ENCODE measurements around the gene SPAG7.
A peak's percentile ranks its signal among the peaks of the same experiment; 100 is the strongest.

SPAG7 gene

DNA sequence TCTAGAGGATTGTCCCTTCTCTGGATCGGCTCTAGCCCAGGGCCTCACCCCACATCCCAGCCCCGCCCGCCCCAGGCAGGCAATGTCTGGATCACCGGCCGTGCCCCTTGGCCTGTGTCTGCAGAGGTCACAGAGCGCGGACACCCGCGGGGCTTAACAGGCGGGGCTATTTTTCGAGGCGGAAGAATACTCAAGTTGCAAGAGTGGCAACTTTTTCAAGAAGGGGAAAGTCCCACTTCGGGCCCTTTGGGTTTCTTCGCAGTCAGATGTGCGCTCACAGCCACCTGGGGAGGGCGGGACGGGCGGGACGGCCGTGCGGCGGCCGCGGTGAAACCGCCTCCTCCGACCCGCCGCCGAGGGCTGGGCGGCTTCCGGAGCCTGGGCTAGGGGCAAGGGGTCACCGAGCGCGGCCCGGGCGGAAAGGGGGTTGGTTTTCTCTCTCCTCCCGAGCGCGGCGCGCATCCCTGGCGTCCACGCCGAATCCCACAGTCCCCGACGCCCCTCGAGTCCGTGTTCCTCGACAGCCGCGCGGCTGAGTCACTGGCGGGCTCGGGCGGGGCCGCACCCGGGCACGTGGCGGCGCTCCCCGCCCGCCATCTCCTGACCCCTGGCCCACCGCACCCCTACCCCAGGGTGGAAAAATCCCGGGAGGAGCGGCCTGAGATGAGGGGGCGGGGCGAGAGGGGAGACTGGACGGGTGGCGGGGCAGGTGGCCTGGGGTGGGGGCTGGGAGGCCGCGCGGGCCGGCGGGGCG, 18.1 kb downstream of the SPAG7 start:
- no peak for FAIRE-seq

DNA sequence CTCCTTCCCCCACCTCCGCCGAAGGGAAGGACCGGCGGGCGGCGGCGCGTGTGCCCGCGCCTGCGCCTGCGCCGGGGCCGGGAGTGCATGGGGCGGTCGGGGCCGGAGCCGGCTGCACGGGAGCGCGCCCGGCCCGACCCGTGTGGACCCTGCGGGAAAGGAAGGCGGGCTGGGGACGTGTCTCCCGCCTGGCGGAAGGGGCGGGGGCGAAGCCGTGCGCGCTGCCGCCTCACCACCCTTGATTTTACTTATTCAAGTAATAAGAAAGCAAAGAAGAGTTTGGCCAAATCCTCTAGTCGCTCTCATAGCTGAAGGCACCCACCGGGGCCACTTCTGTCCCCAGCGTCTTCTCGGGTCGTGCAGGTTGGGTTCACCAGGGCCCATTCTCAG, 18.7 kb downstream of the SPAG7 start:
- FAIRE-seq, result no peak

DNA sequence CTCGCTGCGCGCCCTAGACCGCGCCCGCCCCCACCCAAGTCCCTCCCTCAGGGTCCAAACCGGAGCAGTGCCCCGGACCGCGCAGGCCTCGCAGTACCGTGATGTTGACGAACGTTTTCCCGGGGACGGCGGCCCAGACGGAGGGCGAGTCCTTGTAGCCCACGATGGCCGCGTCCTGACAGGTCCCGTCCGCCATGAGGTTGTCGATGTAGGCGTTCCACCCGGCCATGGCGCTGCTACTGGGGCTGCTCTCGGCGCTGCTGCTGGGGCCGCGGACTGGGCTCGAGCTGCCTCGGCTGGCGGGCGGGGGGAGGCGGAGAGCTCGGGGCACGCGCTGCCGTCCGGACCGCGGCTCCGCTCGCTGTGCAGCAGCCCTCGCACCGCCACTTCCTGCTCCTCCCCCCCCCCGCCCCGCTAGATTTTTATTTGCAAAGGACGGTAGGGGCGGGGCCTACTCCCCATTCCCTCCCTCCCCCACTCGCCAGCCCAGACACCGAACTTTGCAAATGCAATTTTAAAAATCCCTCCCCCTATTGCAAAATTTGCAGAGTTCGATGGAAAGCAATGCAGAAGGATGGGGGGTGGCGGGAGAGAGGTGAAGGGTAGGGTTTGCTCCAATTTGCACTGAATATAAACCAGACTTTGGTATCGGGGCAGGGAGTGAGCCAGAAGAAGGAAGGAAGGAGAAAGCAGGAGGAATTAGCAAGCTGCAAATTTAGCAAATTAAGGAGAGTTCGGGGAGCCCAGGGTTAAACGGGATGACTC, 19.3 kb downstream of the SPAG7 start, which contains the start of gene PFN1:
TSS of gene PFN1 (minus strand) at position 365 of the 765 bp plus-strand sequence. CDS start at position 229, 136 bp downstream.
- no peak for FAIRE-seq

DNA sequence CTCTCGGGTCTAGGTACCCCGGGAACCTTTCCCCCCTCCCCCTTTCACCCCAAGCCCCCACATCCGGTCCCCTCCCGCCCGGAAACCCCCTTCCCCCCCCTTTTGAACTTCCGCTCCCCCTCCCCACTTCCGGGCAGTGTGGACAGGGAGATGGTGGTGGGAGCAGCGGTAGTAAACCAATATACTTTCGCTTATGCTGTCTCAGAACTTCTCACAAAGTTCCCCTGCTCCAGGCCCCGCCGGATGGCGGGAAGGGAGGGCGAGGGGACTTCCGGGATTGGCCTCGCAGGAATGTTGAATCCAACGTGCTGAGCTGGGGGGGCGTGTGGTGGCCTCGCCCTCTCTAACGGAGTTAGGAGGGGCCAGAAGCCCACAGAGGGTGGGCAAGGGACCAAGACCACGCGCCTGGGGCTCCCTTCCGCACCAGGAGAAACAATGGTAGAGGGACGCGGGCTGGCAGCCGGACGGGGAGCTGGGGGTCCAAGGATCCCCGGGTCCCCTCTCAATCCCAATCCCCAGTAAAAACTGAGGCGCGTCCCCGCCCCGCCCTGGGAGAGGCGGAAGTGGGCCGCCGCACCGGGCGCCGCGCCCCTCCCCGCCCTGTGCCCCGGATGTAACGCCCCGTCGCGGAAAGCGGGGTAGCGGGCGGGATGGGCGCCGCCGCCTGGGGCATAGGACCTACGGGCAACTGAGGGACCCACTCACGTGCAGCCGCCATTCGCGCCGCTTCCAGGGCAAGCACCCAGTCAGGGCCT, 20.0 kb downstream of the SPAG7 start:
- no peak for FAIRE-seq

- FAIRE-seq, result no peak
Observed at GRCh38 chr17:4947010-4947410, 20.6 kb downstream of the SPAG7 start.

DNA sequence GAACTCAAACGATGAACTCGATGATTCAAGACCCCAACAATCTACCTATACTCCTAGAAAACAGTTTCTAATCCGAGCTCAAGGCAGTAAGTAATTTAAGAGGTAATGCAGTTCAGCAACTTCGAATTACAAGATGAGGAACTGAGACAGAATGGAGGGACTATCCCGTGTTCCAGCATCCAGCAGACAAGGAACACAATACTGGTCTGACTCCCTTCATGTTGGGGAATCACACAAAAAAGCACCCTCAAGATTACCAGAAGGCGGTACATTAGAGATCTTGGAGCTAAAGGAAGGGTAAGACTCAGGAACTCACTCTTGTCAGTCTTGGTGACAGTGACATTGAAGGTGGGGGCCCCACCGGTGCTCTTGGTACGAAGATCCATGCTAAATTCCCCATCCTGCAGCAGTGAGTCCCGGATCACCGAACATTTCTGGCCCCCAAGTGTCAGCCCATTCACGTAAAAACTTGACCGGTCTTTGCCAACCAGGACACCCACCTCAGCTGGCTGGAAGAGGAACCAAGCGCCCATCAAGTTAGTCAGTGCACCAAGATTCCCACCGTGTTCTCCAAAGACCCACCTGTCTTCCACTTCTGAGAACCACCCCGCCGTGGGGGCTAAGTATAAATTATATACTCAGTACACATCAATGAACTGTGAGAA, 21.2 kb downstream of the SPAG7 start:
- FAIRE-seq, result no peak

- FAIRE-seq, result no peak
Observed at GRCh38 chr17:4945944-4946280, 21.7 kb downstream of the SPAG7 start.

DNA sequence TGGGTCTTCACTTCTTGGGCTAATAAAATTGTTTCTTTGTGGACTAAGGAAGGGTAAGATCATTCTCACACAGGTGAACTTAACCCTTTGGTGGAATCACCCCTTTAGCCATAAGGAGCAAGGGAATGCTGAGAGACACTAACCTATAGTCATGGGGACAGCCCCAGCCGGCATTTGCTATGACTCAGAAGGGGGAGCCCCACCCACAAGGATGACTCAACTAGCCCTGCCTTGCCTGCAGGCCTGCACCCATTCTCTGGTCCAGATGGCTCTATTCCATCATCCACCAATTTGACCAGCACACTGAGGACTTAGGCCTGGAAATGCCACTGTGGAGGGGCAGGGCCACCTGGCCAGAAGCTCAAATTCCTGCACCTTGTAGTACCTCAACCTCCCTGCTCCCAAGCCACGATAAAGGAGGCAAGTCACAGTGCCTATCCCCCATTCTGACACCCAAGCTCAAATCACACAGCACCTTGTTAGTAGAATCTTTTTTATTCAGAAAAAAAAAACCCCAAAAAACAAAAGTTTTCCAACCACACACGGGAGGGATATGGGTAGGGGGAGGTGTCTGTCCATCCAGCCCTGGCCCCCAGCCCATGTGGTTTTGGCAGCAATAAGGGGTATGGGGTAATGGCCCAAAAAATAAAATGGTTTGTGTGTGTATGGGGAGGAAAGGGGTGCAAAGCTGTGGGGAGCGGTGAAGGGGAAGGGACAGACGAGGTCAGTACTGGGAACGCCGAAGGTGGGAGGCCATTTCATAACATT, 22.3 kb downstream of the SPAG7 start:
- FAIRE-seq, result peak; percentile 89

DNA sequence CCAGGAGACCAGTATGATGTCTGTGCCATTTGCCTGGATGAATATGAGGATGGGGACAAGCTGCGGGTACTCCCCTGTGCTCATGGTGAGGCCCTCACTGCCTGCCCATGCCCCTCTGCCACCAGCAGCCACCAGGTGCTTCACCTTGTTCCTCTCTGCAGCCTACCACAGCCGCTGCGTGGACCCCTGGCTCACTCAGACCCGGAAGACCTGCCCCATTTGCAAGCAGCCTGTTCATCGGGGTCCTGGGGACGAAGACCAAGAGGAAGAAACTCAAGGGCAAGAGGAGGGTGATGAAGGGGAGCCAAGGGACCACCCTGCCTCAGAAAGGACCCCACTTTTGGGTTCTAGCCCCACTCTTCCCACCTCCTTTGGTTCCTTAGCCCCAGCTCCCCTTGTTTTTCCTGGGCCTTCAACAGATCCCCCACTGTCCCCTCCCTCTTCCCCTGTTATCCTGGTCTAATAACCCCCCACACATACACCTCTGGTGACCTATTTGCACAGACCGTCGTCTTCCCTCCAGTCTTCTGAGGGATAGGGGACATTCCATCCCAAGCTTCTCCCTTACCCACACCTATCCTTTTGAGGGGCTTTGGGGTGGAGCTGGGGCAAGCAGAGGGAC, 23.0 kb downstream of the SPAG7 start:
- FAIRE-seq, result no peak

DNA sequence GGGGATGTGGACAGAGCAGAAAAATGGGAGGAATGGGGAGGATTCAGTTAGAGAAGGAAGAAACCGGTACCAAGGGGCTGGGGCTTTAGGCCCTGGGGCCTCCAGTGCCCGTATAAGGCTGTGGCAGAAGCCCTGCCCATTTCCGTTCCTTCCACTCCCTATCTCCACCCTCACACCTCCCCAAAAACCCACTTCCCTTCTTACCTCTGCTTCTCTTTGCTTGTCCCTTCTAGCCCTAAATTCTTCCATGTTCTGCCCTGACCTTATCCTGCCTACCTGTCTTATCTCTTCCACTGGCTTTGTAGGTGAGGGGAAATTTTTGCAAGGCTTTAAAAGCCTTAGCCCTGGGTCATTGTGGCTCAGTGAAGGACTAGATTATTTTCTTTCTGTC, 23.5 kb downstream of the SPAG7 start:
- no peak for FAIRE-seq

DNA sequence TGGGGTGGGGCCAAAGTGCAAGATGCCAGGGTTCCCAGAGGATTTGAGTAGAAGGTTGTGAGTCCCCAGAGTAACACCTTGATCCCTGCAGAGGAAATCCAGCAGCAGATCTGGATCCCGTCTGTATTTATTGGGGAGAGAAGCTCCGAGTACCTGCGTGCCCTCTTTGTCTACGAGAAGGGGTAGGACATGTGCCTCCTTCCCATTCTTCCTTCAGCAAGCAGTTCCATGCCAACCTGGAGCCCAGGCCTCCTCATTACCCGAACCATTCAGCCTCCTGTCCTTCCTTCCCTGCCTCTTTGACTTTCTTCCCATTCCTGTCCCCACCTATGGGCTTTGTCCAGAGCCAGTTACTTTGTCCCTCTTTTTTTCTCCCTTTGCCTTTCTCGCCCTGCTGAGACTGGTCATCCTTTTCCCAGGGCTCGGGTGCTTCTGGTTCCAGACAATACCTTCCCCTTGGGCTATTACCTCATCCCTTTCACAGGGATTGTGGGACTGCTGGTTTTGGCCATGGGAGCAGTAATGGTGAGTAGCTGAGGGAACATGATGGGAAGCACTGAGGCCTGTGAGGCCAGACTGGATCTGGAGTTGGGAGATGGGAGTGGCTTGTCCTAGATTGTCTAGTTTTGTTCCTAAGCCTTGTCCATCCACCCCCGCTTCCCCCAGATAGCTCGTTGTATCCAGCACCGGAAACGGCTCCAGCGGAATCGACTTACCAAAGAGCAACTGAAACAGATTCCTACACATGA, 24.7 kb downstream of the SPAG7 start:
- no peak for FAIRE-seq

DNA sequence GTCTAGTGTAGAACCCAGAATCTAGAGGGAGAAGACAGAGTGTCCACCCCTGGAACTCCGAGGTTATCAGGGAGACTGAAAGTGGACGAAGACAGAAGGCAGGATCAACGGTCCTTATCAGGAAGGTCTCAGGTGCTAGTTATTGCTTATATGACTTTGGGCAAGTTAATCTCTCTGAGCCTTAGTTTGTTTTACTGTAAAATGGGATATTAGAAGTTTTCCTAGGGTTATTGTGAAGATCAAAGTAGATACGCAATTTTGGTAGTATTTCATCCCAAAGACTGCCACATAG, 26.4 kb downstream of the SPAG7 start:
- FAIRE-seq, result no peak

GRCh38 chr17:4940555-4941318, 26.9 kb downstream of the SPAG7 start:
- no peak for FAIRE-seq

GRCh38 chr17:4939796-4940554, 27.6 kb downstream of the SPAG7 start, which contains the start of the genes RNF167 and SLC25A11:
Gene RNF167 (plus strand): TSS chr17:4940268. CDS start chr17:4940910, 642 bp downstream.
Gene SLC25A11 (minus strand): TSS chr17:4940046. CDS start chr17:4939910, 136 bp downstream.
- peak; percentile 98 for FAIRE-seq

DNA sequence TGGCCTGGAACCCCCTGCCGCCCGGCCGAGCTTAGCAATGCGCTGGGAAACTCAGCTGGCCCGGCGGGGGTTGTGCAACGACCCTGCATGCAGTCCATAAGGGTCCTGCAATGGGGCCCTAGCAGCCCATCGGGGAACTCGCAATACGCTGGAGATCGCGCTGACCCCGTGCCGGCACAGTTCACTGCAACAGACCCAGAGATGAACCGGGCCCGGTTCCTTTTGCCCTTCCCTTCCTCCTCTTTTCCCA, 28.1 kb downstream of the SPAG7 start:
- no peak for FAIRE-seq

- no peak for FAIRE-seq
Observed at GRCh38 chr17:4938688-4939545, 28.7 kb downstream of the SPAG7 start.

GRCh38 chr17:4938069-4938491, 29.5 kb downstream of the SPAG7 start:
- FAIRE-seq, result no peak

DNA sequence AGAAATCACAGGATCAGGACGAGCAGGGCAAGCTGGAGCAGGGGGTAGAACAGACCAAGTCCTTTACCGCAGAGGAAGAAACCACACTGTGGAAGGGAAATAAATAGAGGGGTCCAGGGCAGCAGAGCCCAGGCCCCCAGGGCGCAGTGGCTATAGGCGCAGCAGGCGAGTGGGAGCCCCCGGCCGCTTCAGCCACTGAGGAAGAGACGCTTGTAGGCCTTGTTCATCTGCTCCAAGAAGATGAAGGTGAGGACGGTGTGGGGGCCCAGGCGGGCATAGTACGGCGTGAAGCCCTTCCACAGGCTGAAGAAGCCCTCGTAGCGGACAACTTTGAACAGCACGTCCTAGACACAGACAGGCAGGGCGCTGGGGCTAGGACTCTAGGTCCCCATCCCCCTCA, 30.1 kb downstream of the SPAG7 start:
- FAIRE-seq, result no peak

DNA sequence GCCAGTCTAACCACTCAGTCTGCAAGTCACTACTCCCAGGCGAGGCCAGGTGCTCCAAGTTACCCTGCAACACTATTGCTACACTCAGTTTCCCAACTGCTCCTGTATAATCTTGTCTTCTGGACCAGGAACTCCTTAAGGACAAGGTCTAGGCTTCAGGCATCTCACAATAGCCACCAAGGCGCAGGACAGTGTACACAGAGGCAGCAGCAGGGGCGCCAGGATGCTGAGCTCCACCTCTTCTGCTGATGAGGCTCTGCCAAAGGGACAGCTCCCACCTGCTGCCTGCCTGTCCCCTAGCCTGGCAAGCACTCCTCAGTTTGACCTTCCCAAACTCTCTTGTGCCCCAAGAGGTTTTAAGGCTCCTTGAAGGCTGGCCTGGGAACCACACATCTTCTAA, 31.2 kb downstream of the SPAG7 start:
- no peak for FAIRE-seq
